Mononuclear cell (primary cell): ENCODE results near the gene PHTF2. TPM values are rescaled to one million over a fixed set of nuclear protein-coding genes. Genes with fewer than 3 reads are reported as not detected.
"Not testable (repeated sequence)": the region's sequence is repeated elsewhere in the genome, so short reads cannot be mapped to it uniquely, and the experiment has no call there.

Experiments
- H3K27me3 ChIP-seq: 2 replicates; pipeline ENCODE4 v1.6.0; 2011; ENCODE audit warnings: low read length, control low read depth; ENCODE audit not compliant: insufficient read depth
- H3K4me1 ChIP-seq: 2 replicates; pipeline ENCODE4 v1.5.1; 2011; ENCODE audit warnings: mild to moderate bottlenecking, low read length, control low read depth; ENCODE audit not compliant: insufficient read depth
- H3K4me3 ChIP-seq: 2 replicates; pipeline ENCODE4 v1.5.1; 2011; ENCODE audit warnings: mild to moderate bottlenecking, low read length, moderate library complexity
- H3K9me3 ChIP-seq: 2 replicates; pipeline ENCODE4 v1.5.1; 2011; ENCODE audit warnings: low read depth, mild to moderate bottlenecking, control low read depth, low read length
- total RNA-seq: library from RNA; depleted of rRNA; stranded (reverse); fragments of >200 nt; gene quantifications from one replicate; pipeline ENCODE4 v1.2.3, GENCODE V29; 2012

The PHTF2 gene
- total RNA-seq, 1 donor = 34.8 TPM

DNA sequence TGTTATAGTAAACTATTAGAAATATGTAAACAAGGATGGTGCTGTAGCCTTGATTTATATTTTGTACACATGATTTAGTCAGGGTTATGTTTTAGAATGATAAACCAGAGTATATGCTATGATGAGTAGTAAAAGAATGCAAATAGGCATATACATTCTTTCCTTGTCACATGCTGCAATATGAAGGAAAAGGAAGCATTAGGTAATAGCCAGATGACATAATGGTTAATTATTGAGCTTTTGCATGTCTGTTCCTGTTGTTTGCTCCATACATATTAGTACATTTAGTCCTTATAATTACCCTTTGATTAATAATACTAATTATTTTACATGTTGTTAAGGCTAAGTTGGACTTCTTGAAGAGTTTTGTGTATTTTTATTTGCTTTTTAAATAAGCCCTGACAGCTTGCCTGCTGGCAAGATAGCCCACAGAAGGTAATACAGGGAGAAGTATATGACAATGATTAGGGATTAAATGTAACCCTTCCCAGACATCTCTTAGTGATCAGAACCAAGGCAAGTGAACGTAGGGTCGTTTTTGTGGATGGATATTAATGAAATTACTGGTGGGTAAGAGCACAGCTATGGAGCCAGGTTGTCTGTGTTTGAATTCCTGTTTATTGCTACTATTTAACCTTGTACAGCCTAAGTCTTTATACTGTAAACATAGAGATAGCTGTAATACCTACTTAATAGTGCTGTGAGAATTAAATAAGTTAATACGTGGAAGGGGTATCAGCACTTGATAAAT, 68.4 kb downstream of the PHTF2 start:
- Histone ChIP-seq H3K27me3 (no peaks in the 10 kb centered on the region), H3K4me1 (peaks cover 3% of the 10 kb centered on the region), H3K9me3 (no peaks in the 10 kb centered on the region), H3K4me3 (no peak overlapping the region)

DNA sequence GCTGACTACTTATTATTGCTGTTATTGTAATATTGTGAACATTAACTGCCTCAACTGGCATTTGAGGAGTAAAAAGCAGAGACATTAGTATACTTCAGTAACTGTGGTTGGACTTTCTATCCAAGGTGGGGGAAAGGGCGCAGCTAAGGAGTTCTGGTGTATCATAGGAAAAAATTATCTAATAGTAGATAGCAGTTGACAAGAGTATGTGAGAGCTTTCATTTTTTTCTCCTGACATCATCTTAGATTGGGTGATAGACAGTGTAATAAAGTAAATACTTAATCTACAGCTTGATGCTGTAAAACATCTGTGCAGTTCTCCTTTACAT, 68.9 kb downstream of the PHTF2 start:
- Histone ChIP-seq H3K4me1 (peaks cover 3% of the 10 kb centered on the region), H3K4me3 (no peak overlapping the region), H3K27me3 (no peaks in the 10 kb centered on the region), H3K9me3 (no peaks in the 10 kb centered on the region)

DNA sequence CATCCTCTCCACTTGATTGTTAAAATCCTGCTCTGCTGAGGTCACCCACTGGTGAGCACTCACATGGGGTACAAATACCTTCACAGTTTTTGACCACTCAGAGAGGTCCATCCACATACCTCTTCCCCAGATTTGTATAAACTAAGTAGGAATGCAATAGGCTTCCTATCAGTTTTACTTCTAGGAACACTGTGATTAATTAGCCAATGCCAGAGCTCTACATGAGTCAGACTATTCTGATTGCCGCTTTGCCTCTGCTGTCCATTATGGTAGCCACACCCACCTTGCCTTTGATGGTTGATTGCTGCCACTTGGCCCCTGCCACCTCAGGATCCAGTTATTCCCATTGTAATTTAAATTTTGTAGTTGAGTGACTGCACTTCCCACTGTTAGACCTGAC, 73.7 kb downstream of the PHTF2 start:
- H3K27me3 ChIP-seq, H3K4me1 ChIP-seq: not testable (repeated sequence)

DNA sequence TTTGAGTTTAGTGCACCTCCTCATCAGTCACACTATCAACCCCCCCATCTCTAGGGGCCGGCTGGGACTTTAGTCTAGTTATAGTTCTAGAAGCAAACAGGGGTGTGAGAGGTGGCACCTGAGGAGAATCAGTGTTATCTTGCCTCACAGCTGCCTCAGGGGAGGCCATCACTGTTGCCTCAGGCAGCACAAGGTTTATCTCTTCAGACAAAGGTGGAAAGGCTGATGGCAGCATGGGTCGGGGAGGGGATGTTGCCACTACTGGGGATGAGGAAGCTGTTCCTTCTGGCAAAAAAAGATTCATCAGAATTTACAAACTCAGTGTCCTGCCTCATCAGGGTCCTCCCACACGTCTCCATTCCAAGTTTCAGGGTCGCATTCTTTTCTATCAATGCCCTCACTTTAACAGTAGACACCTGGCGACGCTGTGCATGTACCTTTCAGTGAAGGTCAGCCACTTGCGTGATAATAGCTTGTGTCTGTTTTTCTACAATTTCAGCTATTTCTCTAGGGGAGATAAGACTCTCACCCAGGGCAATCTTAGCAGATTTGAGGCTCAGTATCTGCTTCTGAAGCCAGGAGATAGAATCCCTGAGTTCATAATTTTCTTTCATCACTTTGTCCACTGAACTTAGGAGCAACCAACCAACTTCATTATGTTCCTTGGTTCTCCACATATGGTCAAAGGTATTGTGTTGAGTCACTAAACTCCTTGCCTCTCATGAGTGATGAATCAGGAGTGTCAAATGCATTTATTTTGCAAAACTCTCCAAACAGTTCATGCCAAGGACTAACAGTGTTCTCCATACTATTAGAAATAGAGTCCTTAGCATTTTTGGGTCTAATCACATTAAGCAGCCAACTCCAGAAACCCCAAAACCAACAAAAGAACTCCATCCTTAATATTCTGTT, 75.1 kb downstream of the PHTF2 start:
- H3K4me3 ChIP-seq, H3K27me3 ChIP-seq, H3K9me3 ChIP-seq, H3K4me1 ChIP-seq: not testable (repeated sequence)

More for the DNA sequence above, 73.7 kb downstream of the PHTF2 start:
- H3K4me3 ChIP-seq, H3K9me3 ChIP-seq: not testable (repeated sequence)

DNA sequence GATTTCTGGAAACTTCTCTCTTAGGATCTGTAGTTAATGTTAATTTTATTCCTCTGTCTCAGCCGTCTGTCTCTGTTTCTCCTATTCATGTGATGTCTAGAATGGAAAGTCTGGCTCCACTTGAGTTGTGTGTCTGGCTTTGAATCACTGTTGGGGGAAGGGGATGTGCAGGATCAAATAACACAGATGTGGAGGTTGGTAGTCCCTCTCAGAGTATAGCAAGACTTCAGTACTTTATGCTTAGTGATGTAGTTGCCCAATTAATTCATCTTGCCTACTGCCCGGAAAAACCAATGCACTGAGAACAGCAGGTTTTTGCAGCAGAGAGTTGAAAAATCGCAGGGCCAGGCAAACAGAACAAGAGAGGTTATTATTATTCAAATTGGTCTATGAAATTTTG, 79.2 kb downstream of the PHTF2 start:
- Histone ChIP-seq H3K4me3 (no peak overlapping the region), H3K9me3 (no peaks in the 10 kb centered on the region), H3K4me1 (no peaks in the 10 kb centered on the region), H3K27me3 (no peaks in the 10 kb centered on the region)

DNA sequence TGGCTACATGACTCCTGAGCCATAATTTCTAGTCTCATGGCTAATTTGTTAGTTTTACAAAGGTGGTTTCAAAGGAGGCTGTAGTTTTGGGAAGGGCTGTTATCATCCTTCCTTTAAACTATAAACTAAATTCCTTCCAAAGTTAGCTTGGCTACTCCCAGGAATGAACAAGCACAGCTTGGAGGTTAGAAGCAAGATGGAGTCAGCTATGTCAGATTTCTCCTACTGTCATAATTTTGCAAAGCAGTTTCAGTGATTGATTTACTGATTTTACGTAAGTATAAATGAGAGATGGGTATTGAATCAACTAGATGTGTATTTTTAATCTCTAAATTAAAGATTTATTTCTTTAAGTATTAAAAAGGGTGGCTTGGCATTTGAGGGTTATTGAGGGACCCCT, 79.9 kb downstream of the PHTF2 start:
- no peak overlapping the region for H3K4me3 ChIP-seq
- H3K9me3 ChIP-seq = no peaks in the 10 kb centered on the region
- H3K27me3 ChIP-seq = no peaks in the 10 kb centered on the region
- H3K4me1 ChIP-seq = no peaks in the 10 kb centered on the region

DNA sequence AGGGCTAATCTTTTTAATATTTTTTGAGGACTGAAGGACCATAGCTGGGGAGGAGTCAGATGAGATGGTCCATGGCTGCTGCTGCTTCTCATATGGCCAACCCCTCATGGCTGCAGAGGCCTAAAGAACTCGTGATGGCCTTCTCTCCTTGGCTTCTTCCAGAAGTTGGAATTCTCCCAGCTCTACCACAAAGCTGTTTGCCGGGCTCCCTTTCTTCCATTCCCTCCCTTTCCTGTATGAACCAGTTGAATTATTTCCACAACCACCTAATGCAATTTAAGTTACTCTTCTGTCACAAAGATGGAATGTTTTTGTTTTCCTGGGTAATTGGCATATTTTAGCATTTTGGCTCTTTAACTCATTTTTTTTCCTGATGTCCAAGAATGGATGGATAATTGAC, 80.7 kb downstream of the PHTF2 start:
- Histone ChIP-seq H3K27me3 (no peaks in the 10 kb centered on the region), H3K9me3 (no peaks in the 10 kb centered on the region), H3K4me3 (no peak overlapping the region), H3K4me1 (no peaks in the 10 kb centered on the region)

DNA sequence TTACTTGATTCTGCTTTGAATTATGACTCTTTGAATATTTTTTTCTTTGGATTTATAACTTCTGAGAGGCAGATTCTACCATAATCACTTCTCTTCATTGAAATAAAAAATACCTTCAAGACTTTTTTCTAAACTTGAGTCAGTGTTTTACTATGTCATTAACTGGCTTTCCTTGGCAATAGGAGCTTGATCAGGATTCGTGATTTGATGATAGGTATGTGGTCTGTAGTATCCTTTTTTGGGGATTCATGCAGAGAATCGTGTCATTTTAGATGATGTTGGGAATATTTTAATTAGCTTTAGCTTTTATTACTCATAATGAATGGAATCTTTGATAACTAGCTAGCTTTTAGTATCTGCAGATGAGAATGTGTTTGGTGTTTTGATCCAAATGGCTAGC, 83.3 kb downstream of the PHTF2 start:
- no peaks in the 10 kb centered on the region for H3K4me1 ChIP-seq
- H3K27me3 ChIP-seq = no peaks in the 10 kb centered on the region
- no peaks in the 10 kb centered on the region for H3K9me3 ChIP-seq
- no peak overlapping the region for H3K4me3 ChIP-seq

DNA sequence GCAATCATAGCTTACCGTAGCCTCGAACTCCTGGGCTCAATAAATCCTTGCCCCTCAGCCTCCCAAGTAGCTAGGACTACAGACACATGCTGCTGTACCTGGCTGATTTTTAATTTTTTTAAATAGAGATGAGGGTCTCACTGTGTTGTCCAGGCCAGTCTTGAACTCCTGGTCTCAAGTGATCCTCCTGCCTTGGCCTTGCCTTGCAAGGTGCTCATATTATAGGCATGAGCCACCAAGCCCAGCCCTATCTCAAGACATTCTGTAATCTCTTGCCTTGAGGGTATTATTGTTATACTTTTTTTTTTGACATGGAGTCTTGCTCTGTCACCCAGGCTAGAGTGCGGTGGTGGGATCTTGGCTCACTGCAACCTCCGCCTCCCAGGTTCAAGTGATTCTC, 86.6 kb downstream of the PHTF2 start:
- no peaks in the 10 kb centered on the region for H3K27me3 ChIP-seq
- H3K4me3 ChIP-seq = no peak overlapping the region
- no peaks in the 10 kb centered on the region for H3K4me1 ChIP-seq
- no peaks in the 10 kb centered on the region for H3K9me3 ChIP-seq

DNA sequence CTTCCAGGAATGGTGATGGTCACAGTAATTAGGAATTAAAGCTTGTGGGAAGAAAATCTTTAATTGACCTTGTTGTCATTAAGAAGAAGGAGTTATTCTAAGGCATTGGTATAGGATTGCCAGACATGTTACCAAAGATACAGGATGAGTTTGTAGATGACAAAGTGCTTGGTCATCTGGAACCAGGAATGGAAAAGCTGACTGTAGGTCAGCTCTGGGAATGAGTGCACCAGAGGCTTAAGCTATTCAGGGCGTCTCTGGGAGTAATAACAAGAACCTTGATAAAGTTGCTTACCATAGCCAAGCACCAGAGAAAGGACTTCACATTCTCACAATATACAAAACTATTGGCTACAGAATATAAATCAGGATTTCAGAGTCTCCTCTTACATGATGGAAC, 89.0 kb downstream of the PHTF2 start:
- Histone ChIP-seq H3K4me1 (no peaks in the 10 kb centered on the region), H3K4me3 (no peak overlapping the region), H3K9me3 (no peaks in the 10 kb centered on the region)

DNA sequence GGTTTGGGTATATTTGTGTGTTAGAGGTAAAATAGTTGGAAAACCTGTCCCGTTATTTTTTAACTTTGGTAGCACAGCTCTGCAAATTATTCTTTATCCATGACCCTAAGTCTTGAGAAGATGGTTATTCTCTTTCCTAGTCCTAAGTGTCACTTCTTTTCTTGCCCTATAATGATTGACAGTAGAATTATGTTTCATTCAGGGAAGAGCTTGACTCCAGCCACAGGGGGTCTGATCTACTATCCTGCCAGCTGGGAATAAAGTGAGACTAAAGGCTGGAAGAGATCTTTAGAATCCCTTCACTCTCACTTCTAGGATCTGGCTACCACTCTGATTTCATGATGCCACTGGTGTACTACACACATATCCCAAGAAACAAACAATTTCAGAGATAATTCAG, 90.4 kb downstream of the PHTF2 start:
- Histone ChIP-seq H3K4me1 (no peaks in the 10 kb centered on the region), H3K27me3 (no peaks in the 10 kb centered on the region), H3K9me3 (no peaks in the 10 kb centered on the region), H3K4me3 (no peak overlapping the region)

More for the DNA sequence above, 89.0 kb downstream of the PHTF2 start:
- no peaks in the 10 kb centered on the region for H3K27me3 ChIP-seq

DNA sequence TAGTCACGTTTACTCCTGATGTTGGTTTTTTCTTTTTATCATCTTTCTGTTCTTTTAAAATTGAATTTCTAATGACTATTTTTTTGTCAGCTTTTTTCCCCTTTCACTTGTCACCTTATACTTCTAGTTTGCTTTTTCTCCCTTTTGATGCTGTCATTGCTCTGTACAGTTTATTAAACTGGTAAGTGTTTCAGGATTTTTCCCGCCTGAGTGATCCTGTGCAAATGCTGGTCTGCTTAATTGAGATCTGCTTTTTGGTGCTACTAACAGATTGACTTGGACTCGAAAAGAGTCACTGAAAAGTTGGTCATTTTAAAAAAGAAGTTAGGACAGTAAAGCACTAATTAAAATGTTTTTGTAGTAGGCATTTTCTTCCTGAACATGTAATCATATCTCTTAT, 95.2 kb downstream of the PHTF2 start:
- Histone ChIP-seq H3K4me3 (no peak overlapping the region), H3K4me1 (no peaks in the 10 kb centered on the region), H3K9me3 (no peaks in the 10 kb centered on the region), H3K27me3 (no peaks in the 10 kb centered on the region)

DNA sequence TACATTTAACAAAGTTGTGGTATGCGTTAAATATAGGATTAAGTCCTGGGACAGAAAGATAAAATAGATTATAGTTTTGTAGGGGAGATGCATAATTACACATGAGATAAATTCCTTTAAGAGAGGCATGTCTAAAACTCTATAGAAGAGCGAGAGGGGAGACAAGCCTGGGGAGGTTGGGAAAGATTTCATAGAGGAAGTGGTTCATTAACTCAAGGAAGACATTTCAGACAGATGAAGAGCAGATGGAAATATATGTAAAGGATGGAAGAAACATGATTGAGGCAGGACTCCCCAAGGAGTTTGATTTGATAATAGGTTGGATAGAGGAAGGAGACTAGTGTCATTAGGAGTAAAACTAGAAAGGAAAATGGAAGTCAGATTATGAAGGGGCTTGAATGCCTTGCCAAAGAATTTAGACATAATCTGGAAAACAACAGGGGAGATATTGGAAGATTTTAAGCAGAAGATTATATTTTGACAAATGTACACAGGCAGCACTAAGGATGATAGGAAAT, 96.1 kb downstream of the PHTF2 start:
- H3K9me3 ChIP-seq = no peaks in the 10 kb centered on the region
- H3K27me3 ChIP-seq = no peaks in the 10 kb centered on the region
- H3K4me3 ChIP-seq = no peak overlapping the region
- H3K4me1 ChIP-seq = no peaks in the 10 kb centered on the region

DNA sequence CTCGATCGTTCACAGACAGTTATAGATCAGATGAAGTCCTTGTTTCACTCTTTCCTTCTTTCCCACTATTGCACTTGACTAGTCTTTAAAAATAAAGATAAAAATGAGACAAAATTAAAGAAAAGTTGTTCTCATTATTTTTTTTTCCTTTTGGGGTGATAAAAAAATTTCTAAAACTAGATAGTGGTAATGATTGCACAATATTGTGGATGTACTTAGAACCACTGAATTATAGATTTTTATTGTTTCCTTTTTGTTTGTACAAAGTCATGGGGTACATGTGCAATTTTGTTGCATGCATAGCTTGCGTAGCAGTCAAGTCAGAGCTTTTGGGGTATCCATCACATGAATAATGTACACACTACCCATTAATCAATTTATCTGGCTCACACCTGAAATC, 97.3 kb downstream of the PHTF2 start:
- Histone ChIP-seq H3K4me1 (no peaks in the 10 kb centered on the region), H3K27me3 (no peaks in the 10 kb centered on the region), H3K9me3 (no peaks in the 10 kb centered on the region), H3K4me3 (no peak overlapping the region)

DNA sequence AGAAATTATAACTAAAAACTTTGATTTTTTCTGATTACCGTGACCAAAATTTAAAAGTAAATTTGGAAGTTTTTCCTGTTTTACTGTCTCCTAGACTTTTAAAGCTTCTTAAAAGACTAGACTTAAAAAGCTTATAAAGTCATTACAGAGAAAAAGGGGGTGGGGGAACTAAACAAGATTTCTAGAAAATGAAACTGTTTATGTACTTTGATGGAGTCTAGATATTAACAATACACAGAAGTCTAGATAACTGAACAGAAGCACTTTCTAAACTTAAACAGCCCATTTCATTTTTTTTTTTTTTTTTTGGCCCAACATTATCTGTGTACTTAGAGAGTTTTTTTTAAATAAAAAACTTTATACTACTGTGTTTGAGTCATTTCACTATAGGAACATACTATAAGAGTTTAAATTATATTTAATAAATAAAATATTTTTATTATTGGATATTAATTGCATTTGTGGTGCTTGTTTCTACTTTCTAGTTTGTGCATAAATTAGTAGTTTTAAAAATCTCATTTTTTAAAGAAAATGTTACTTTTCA, 98.5 kb downstream of the PHTF2 start:
- H3K27me3 ChIP-seq = no peaks in the 10 kb centered on the region
- H3K4me3 ChIP-seq = no peak overlapping the region
- H3K9me3 ChIP-seq = no peaks in the 10 kb centered on the region
- no peaks in the 10 kb centered on the region for H3K4me1 ChIP-seq
